Natural killer cell treated with Interleukin-12 subunit alpha and Interleukin-12 subunit beta and Interleukin-15 and Interleukin-18, amount 100 ng/mL, for 72 hours (primary cell): Measurements from ENCODE around the gene CYB561. TPM values are rescaled to one million over a fixed set of nuclear protein-coding genes. Genes with fewer than 3 reads are reported as not detected.

Source experiments
- ATAC-seq, 2 donors: fragments of 150-1000 bp; cut with Tn5 transposase in 1 of 2; sonication (Bioruptor Pico), chemical (Tn5 transposase) in 1 of 2; 2 replicates each; pipeline ENCODE4 v1.10.0; 2021
- DNase-seq: peaks from one replicate; pipeline ENCODE4 v3.0.0; 2022; ENCODE audit warnings: low spot score
- H3K27ac Mint-ChIP-seq, 2 donors: 1 replicate in 1 of 2; 2 replicates in 1 of 2; pipeline ENCODE4 v1.8.0; 2022; ENCODE audit warnings: mixed read lengths in 2 of 2, mild to moderate bottlenecking in 1 of 2, moderate library complexity in 1 of 2
- H3K27me3 Mint-ChIP-seq, 2 donors: 1 replicate in 1 of 2; 2 replicates in 1 of 2; pipeline ENCODE4 v1.8.0; 2022; ENCODE audit warnings: mixed read lengths in 2 of 2
- H3K36me3 Mint-ChIP-seq: one replicate; pipeline ENCODE4 v1.8.0; 2022; ENCODE audit warnings: mixed read lengths
- H3K4me1 Mint-ChIP-seq, 2 donors: 1 replicate in 1 of 2; 2 replicates in 1 of 2; pipeline ENCODE4 v1.8.0; 2022; ENCODE audit warnings: low read depth in 2 of 2, mixed read lengths in 2 of 2, mild to moderate bottlenecking in 1 of 2
- H3K4me3 Mint-ChIP-seq: one replicate; pipeline ENCODE4 v1.8.0; 2022; ENCODE audit warnings: mixed read lengths
- H3K9me3 Mint-ChIP-seq: 2 replicates; pipeline ENCODE4 v1.8.0; 2022; ENCODE audit warnings: mixed read lengths
- total RNA-seq, 2 donors: library from RNA; stranded (reverse); gene quantifications; one replicate each; pipeline ENCODE4 v1.2.3, GENCODE V29; 2022

Gene CYB561
- total RNA-seq, 2 donors from 2014 or later, result 3.2 to 7.9 TPM

GRCh38 chr17:63452046-63452961 is 6.2 kb upstream of the CYB561 start:
- H3K4me1 Mint-ChIP-seq, result peaks cover 0 to 9% of the 10 kb centered on the region in 2 donors
- peak overlapping the region in 1 of 2 donors; percentile 37 for H3K27ac Mint-ChIP-seq
- ATAC-seq (peak; percentile 15 to 34), DNase-seq (no peak)
- H3K4me3 Mint-ChIP-seq, result no peak overlapping the region
- peaks cover 0 to 3% of the 10 kb centered on the region in 2 donors for H3K27me3 Mint-ChIP-seq
- H3K36me3 Mint-ChIP-seq, result no peaks in the 10 kb centered on the region
- no peaks in the 10 kb centered on the region for H3K9me3 Mint-ChIP-seq

- H3K36me3 Mint-ChIP-seq, result no peaks in the 10 kb centered on the region
- peak overlapping the region in 1 of 2 donors; percentile 37 for H3K27ac Mint-ChIP-seq
- no peak overlapping the region for H3K4me3 Mint-ChIP-seq
- H3K4me1 Mint-ChIP-seq, result peaks cover 0 to 12% of the 10 kb centered on the region in 2 donors
- DNase-seq (no peak), ATAC-seq (no peak)
- no peaks in the 10 kb centered on the region for H3K9me3 Mint-ChIP-seq
- peaks cover 0 to 3% of the 10 kb centered on the region in 2 donors for H3K27me3 Mint-ChIP-seq
Measured at GRCh38 chr17:63451150-63451549, 5.0 kb upstream of the CYB561 start.

GRCh38 chr17:63450551-63450950 is 4.4 kb upstream of the CYB561 start:
- Mint-ChIP-seq H3K27ac (no peak overlapping the region), H3K9me3 (no peaks in the 10 kb centered on the region), H3K27me3 (peaks cover 0 to 3% of the 10 kb centered on the region in 2 donors), H3K4me3 (no peak overlapping the region), H3K4me1 (peaks cover 0 to 12% of the 10 kb centered on the region in 2 donors), H3K36me3 (no peaks in the 10 kb centered on the region)
- ATAC-seq (no peak), DNase-seq (no peak)

GRCh38 chr17:63448655-63449054 is 2.5 kb upstream of the CYB561 start:
- H3K36me3 Mint-ChIP-seq, result no peaks in the 10 kb centered on the region
- H3K4me1 Mint-ChIP-seq, result peaks cover 11 to 19% of the 10 kb centered on the region in 2 donors
- DNase-seq (no peak), ATAC-seq (no peak)
- peaks cover 3 to 6% of the 10 kb centered on the region in 2 donors for H3K27me3 Mint-ChIP-seq
- no peaks in the 10 kb centered on the region for H3K9me3 Mint-ChIP-seq
- peak overlapping the region; percentile 19 to 26 for H3K27ac Mint-ChIP-seq
- H3K4me3 Mint-ChIP-seq, result peak overlapping the region; percentile 42

- Mint-ChIP-seq H3K27ac (peak overlapping the region; percentile 28 to 72), H3K27me3 (peaks cover 3 to 6% of the 10 kb centered on the region in 2 donors), H3K9me3 (no peaks in the 10 kb centered on the region), H3K4me1 (peaks cover 11 to 21% of the 10 kb centered on the region in 2 donors), H3K4me3 (peak overlapping the region; percentile 39), H3K36me3 (no peaks in the 10 kb centered on the region)
- DNase-seq (no peak), ATAC-seq (no peak)
Measured at GRCh38 chr17:63447471-63448009, 1.4 kb upstream of the CYB561 start.

- peaks cover 3 to 6% of the 10 kb centered on the region in 2 donors for H3K27me3 Mint-ChIP-seq
- H3K4me1 Mint-ChIP-seq, result peaks cover 11 to 22% of the 10 kb centered on the region in 2 donors
- H3K36me3 Mint-ChIP-seq, result no peaks in the 10 kb centered on the region
- DNase-seq (peak; percentile 85), ATAC-seq (peak; percentile 47 to 68)
- peak overlapping the region; percentile 39 for H3K4me3 Mint-ChIP-seq
- H3K9me3 Mint-ChIP-seq, result no peaks in the 10 kb centered on the region
- peak overlapping the region; percentile 28 to 72 for H3K27ac Mint-ChIP-seq
Measured at GRCh38 chr17:63446753-63447470, 806 bp upstream of the CYB561 start.

GRCh38 chr17:63445571-63445953 is 544 bp downstream of the CYB561 start:
- ATAC-seq, result peak; percentile 62 to 70

GRCh38 chr17:63445065-63445464 is 1.0 kb downstream of the CYB561 start:
- Mint-ChIP-seq H3K27ac (peak overlapping the region; percentile 79 to 80), H3K4me1 (peaks cover 19 to 29% of the 10 kb centered on the region in 2 donors), H3K27me3 (peaks cover 2 to 6% of the 10 kb centered on the region in 2 donors), H3K36me3 (no peaks in the 10 kb centered on the region), H3K4me3 (peak overlapping the region; percentile 93), H3K9me3 (no peaks in the 10 kb centered on the region)
- ATAC-seq (no peak), DNase-seq (no peak)

More at GRCh38 chr17:63445571-63445953, 544 bp downstream of the CYB561 start:
- Mint-ChIP-seq H3K4me1 (peaks cover 14 to 27% of the 10 kb centered on the region in 2 donors), H3K36me3 (no peaks in the 10 kb centered on the region), H3K4me3 (peak overlapping the region; percentile 93), H3K9me3 (no peaks in the 10 kb centered on the region), H3K27me3 (peaks cover 3 to 6% of the 10 kb centered on the region in 2 donors), H3K27ac (peak overlapping the region; percentile 79 to 80)
- DNase-seq, result peak; percentile 72

GRCh38 chr17:63444457-63444856 is 1.6 kb downstream of the CYB561 start:
- H3K27ac Mint-ChIP-seq, result peak overlapping the region; percentile 79 to 80
- peaks cover 25 to 35% of the 10 kb centered on the region in 2 donors for H3K4me1 Mint-ChIP-seq
- H3K36me3 Mint-ChIP-seq, result no peaks in the 10 kb centered on the region
- peak overlapping the region; percentile 93 for H3K4me3 Mint-ChIP-seq
- no peaks in the 10 kb centered on the region for H3K9me3 Mint-ChIP-seq
- ATAC-seq (no peak), DNase-seq (no peak)
- peaks cover 0 to 6% of the 10 kb centered on the region in 2 donors for H3K27me3 Mint-ChIP-seq

- Mint-ChIP-seq H3K4me3 (no peak overlapping the region), H3K27ac (peak overlapping the region in 1 of 2 donors; percentile 53), H3K9me3 (no peaks in the 10 kb centered on the region), H3K27me3 (peaks cover 0 to 6% of the 10 kb centered on the region in 2 donors), H3K4me1 (peaks cover 26 to 35% of the 10 kb centered on the region in 2 donors), H3K36me3 (no peaks in the 10 kb centered on the region)
- ATAC-seq (no peak), DNase-seq (no peak)
Measured at GRCh38 chr17:63443053-63443452, 3.1 kb downstream of the CYB561 start.

GRCh38 chr17:63442549-63443035 is 3.5 kb downstream of the CYB561 start:
- ATAC-seq, result no peak
- Mint-ChIP-seq H3K27ac (peak overlapping the region in 1 of 2 donors; percentile 53), H3K4me1 (peaks cover 26 to 35% of the 10 kb centered on the region in 2 donors), H3K4me3 (no peak overlapping the region), H3K9me3 (no peaks in the 10 kb centered on the region), H3K27me3 (peaks cover 0 to 6% of the 10 kb centered on the region in 2 donors), H3K36me3 (no peaks in the 10 kb centered on the region)
- no peak for DNase-seq

GRCh38 chr17:63442074-63442473 is 4.0 kb downstream of the CYB561 start:
- ATAC-seq (no peak), DNase-seq (no peak)
- Mint-ChIP-seq H3K27ac (peak overlapping the region in 1 of 2 donors; percentile 53), H3K4me3 (no peak overlapping the region), H3K27me3 (peaks cover 0 to 6% of the 10 kb centered on the region in 2 donors), H3K9me3 (no peaks in the 10 kb centered on the region), H3K36me3 (no peaks in the 10 kb centered on the region), H3K4me1 (peaks cover 26 to 30% of the 10 kb centered on the region in 2 donors)

- no peak for ATAC-seq
- H3K27ac Mint-ChIP-seq, result no peak overlapping the region
- DNase-seq, result no peak
- H3K36me3 Mint-ChIP-seq, result no peaks in the 10 kb centered on the region
- no peak overlapping the region for H3K4me3 Mint-ChIP-seq
- peaks cover 26 to 29% of the 10 kb centered on the region in 2 donors for H3K4me1 Mint-ChIP-seq
- no peaks in the 10 kb centered on the region for H3K9me3 Mint-ChIP-seq
- H3K27me3 Mint-ChIP-seq, result peaks cover 0 to 6% of the 10 kb centered on the region in 2 donors
Measured at GRCh38 chr17:63441654-63442053, 4.5 kb downstream of the CYB561 start.
